Stimulated activated CD8-positive, alpha-beta memory T cell treated with anti-CD3 and anti-CD28 coated beads, Interleukin-12 subunit alpha, Interleukin-12 subunit beta, amount 100 ng/mL, for 4 hours (primary cell): ENCODE data around the gene CCL14.
"Not testable (repeated sequence)": the region's sequence is repeated elsewhere in the genome, so short reads cannot be mapped to it uniquely, and the experiment has no call there.

ENCODE experiments used
- DNase-seq: peaks from one replicate; pipeline ENCODE4 v3.0.0-alpha.2; 2020; ENCODE audit warnings: low read depth

Gene CCL14

DNA sequence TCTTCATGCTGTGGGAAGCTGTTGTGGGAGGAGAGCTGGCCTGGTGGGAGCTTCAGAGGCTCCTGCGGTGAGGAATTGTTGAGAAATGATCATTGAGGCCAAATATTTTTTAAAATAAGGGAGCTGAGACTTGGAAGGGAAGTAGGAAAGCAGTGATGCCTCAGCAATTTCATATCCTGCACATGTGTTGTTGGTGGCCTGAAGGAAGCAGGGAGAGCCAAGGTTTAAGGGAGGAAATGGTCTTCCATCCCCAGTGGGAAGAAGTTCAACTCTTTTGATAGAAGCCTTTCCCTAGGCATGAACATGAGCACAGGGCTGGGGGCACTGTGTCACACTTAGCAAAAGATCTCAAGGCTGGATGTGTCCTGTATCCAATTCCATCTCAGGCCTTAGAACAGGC is at the start of gene CCL14:
TSS of gene CCL14 (minus strand) at position 87 of the 400 bp plus-strand sequence. CDS start at position 7, 80 bp downstream.
- DNase-seq = no peak

DNA sequence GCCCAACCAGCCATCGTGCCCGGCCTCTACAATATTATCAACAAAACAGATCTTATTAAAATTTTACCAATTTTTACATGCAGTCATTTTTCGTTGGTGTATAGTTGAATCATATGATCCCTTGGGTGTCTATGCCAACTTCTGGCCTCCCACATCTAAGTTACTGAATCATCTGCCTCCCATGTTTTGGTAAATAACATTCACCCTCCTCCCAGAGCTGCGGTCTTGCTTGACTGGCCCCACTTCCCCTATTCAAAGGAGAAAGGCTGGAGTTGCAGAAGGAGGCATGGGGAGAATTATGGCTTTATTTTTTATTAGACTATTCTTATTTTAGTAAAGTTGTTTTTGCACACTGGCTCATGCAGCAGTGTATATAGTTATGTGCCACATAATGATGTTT is 49.7 kb upstream of the CCL14 start:
- no peak for DNase-seq

DNA sequence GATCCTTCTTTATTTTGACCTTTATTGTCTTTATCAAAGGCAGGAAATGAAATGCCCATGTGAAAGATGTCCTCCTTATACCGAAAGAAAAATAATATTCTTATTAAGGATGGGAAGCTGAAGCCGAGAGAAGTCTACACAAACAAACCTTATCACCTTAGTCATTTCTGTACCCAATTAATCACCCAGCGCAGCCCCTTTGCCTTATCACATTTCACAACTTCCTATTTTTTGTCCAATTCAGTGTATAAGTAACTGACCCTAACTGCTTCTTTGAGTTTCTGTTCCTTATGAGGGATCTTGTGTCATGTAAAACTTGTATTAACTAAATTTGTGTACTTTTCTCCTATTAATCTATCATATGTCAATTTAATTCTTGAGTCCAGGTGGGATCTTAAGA is 47.6 kb upstream of the CCL14 start:
- DNase-seq = no peak

DNA sequence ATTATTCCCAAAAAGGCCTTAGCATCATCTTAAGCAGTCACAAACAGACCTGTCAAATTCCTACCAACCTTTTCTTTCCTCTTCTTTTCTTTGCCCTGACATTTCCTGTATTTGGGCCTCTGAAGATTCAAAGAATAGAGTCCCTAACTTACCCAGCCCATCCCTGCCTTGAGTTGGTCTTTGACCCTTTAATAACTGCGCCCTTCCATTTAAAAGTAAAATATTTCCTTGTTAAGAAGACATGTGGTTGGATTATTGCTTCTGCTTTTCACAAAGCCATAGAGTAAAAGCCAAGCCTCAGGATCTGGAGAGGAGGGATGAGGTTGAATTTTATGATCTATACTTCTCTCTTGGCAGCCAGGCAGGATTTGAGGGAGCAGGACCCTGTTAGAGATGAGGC is 44.4 kb upstream of the CCL14 start:
- DNase-seq = no peak

DNA sequence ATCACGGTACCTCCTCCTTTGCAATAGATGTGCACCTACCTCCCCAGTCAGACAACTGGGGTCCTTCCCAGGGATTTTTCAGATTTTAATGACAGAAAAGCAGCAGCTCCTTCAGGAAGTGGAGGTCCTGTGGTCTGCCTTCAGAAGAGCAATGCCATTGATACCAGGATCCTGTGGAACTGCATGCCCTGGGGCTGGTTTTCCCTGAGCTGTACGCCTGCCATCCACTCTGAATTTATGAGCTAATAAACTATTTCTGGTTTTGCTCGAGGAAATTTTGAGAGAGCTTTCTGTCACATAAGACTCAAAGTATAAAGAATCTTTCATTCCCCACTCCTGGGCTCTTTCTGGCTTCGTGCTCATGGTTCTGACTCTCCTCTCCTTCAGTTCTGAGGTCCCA is 41.2 kb upstream of the CCL14 start:
- no peak for DNase-seq

DNA sequence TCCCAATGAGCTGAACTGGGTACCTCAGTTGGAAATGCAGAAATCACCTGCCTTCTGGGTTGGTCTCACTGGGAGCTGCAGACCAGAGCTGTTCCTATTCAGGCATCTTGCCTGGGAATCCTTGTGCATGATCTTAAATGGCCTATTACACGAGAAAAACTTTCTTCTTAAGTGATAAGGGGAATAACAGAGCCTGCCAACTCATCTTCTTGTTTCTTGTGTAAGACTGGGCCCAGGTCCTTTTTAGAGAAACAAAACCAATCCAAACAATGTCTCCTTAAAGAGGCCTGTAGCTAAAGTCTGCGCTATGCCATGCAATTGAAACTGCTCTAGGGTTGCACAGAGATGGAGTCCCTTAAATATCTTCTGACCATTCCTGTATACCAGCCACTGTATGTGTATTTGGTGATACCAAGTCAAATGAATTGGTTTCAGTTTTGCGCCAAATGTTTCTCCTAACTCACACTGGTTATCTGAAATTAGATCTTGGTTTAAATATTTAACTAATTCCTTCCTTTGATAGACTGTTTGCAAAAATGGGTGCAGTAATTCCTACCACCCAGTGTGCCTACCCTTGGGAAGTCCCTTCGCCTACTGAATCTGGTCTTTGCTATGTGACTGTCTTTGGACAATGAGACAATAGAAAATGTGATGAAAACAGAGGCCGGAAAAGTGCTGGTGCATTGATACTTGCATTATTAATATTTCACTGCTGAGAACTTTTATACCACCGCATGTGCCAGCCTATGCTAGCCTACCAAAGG is 37.8 kb upstream of the CCL14 start:
- DNase-seq = no peak

DNA sequence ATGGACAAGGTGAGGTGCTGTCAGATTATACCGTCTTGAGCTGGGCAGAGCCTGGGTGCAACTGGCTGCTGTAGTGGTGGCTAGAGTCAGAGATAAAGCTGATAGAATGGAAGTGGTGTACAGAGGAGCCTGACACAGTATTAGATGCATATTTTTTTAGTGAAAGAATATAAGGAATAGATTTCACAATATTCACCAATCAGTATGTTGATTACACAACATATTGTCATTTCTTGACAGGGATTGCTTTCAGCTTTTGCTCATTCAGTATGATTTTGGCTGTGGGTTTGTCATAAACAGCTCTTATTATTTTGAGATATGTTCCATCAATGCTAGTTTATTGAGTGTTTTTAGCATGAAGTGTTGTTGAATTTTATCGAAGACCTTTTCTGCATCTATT is 32.9 kb upstream of the CCL14 start:
- no peak for DNase-seq

DNA sequence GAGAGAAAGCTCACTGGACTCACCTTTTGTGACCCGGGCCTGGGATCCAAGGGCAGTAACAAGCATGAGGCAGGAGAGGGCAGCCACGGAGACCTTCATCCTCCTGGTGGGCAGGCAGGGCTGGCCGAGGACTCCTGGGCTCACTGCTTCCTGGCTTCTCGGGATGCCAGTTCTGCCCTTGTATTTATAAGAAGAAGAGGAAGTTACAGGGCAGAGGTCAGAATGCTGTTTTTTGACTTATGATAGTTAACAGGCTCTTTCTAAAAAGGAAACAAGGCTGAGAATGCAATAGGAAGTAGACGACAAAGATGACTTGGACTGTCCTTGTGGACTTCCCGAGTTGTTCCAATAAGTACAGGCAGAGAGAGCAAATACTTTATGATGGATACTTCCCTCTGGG is 31.3 kb upstream of the CCL14 start, which contains the start of gene CCL23:
TSS of gene CCL23 (minus strand) at position 174 of the 400 bp plus-strand sequence. CDS start at position 99, 75 bp downstream.
- DNase-seq = no peak

DNA sequence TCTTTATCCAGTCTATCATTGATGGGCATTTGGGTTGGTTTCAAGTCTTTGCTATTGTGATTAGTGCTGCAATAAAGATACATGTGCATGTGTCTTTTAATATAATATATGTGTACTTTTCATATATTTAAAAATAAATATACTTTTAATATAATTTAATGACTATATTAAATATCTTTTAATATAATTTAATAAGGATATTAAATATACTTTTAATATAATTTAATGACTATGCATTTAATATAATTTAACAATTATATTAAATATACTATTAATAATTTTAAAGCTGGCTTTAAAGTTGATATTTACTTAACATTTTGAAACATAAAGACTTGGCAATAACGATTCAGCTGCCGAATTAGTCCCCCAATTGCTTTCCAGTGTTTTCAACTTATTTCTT is 30.0 kb upstream of the CCL14 start:
- no peak for DNase-seq

DNA sequence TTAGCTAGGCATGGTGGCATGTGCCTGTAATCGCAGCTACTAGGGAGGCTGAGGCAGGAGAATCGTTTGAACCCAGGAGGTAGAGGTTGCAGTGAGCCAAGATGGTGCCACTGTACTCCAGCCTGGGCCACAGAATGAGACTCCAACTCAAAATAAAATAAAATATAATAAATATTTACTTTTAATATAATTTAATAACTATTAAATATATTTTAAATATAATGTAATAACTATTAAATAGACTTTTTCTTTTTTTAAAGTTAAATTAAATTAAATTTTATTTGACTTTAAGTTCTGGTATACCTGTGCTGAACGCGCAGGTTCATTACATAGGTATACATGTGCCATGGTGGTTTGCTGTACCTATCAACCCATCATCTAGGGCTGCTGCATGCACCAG is 29.4 kb upstream of the CCL14 start:
- DNase-seq = not testable (repeated sequence)

DNA sequence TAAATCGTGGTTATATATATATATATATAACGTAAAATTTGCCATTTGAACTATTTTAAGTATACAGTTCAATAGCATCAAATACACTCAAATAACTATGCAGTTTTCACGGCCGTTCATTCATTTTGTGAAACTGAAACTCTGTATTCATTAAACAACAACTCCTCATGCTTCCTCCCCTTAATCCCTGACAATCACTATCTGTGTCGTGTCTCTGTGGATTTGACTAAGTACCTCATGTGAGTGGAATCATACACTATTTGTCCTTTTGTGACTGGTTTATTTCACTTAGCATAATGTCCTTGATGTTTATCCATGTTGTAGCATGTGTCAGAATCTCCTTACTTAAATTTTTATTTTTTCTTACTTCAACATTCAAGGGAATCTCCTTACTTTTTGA is 28.4 kb upstream of the CCL14 start:
- no peak for DNase-seq

DNA sequence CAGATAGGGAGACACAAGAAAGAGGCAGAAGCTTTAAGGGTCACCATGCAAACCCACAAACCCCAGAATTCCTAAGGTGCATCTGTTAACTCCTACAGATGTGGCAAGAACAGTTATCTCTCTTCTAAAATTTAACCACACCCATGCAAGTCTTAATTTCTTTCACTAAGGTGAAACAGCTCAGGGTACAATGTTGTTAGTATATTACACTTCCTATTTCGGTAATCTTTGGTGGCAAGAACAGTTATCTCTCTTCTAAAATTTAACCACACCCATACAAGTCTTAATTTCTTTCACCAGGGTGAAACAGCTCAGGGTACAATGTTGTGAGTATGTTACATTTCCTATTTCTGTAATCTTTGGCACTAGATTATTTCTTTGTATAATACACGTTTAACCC is 24.7 kb upstream of the CCL14 start:
- no peak for DNase-seq

DNA sequence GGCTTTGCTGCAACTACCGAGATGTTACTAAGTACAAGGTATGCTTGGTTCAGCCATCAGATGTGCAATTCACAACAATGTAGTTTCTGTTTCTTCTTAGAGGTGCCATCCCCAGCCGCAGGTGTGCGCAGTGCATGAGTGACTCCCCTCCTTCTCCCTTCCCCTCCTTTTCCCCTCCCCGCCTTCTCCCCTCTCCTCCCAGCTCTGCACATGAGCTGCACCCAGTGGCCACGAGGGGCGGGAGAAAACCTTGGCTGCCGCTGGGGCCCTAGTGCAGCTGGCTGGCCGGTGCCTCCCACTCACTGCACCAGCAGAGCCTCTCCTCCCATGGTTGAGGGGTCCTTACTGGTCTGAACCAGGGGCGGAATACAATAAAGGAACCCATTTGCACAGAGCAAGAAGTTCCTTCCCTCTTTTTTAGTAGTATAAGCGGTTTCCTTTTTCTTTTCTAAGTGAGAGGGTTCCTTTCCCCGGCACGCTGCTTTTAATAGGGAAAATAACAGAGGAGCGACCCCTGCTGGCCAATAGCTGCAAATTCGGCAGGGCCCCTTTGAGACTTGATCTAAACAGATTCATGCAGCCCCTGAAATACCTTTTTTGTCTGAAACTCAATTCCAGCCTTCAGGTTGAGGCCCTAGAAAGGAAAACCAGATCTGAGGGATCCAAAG is 22.6 kb upstream of the CCL14 start:
- DNase-seq = no peak

DNA sequence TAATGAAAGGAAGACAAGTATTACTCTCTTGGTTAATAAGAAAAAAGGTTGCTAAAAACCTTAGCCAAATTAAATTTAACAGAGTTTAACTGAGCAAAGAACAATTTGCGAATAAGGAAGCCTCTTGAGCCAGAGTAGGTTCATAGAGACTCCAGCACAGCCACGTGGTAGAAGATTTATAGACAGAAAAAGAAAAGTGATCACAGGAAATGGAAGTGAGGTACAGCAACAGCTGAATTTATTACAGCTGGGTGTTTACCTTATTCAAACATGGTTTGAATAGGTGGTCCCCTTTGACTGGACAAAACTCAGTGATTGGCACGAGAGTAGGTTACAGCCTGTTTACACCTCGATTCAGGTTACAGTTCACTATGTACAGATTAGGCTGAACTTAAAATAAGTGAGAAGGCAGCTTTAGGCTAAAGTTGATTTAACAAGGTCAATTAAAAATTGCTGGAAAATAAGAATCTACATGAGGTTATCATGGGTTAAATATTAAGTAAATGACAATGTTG is 18.1 kb upstream of the CCL14 start:
- no peak for DNase-seq

DNA sequence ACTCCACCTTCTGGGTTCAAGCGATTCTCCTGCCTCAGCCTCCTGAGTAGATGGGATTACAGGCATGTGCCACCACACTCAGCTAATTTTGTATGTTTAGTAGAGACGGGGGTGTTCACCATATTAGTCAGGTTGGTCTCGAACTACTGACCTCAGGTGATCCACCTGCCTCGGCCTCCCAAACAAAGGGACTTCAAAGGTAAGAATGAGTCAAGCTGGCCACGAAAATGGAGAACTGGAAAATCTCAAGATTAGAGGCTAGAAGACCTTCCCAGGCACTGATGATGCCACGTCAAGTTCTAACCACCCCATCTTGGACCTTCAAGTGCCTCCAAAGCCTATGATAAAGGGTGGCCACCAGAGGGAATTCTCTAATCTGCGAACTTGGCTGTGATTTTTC is 16.1 kb upstream of the CCL14 start:
- no peak for DNase-seq

DNA sequence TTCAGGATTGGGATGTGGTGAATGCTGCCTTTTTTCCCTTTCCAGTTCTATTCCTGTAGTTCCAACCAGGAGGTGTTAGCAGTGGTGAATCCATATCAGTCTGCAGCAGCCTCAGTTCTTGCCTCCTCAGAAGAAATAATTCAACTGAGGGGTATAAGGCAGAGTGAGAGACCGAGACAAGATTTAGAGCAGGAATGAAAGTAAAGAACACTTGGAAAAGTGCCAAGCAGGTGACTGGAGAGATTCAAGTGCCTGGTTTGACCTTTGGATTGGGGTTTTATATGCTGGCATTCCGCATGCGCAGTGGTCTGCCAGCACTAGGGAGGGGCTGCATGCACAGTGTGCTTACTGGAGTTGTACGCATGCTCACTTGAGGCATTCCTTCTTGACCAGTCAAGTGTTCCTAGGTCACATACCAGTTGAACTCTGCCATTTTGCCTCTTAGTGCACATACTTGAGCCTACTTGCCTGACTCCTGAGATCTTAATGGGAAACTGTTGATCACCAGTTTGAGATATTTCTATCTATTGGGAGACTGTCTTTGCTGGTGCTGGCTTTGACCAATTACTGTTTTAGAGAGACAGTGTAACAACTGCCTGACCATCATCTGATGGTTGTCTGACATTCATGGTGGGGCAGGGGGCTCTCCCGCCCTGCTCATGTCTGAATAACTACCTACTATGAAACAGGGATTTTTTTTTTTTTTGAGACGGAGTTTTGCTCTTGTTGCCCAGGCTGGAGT is 15.5 kb upstream of the CCL14 start:
- no peak for DNase-seq

DNA sequence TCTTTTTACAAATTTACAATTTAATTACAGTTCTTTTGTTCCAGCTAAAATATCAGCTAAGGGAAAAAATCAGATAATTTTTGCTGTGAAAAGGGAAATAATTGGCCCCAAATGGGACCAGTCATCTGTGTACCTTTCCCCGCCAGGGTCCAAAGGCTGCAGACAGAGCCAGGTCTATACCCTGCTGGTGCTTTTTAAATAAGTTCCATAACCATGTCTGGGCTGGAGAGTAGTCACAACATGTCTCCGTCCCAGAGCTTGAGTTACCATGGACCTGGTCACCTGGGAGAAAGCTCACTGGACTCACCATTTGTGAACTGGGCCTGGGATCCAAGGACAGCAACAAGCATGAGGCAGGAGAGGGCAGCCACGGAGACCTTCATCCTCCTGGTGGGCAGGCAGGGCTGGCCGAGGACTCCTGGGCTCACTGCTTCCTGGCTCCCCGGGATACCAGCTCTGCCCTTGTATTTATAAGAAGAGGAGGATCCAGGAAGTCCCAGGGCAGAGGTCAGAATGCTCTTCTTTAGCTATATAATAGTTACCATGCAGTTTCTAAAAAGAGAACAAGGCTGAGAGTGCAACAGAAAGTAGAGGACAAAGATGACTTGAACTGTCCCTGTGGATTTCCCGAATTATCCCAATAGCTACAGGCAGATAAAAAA is 14.7 kb upstream of the CCL14 start, which contains the start of gene CCL15:
TSS of gene CCL15 (minus strand) at position 444 of the 662 bp plus-strand sequence. CDS start at position 383, 61 bp downstream.
- no peak for DNase-seq

DNA sequence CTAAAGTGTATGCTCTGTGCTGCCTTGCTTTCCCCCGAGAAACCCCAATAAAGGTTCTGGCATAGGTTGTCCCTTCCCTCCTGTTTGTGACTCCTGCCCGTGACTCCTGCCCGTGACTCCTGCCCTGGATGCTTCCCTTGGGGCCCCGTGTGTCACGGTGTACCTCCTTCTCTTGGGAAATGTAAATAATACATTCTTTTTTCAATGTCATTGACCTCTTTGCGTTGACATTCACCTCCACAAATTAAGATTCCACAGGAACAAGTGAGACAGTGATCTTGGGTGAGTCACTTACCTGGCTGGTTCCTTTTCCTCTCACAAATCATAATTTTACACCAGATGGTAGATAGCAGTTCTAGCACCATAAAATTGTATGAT is 14.2 kb upstream of the CCL14 start:
- no peak for DNase-seq

DNA sequence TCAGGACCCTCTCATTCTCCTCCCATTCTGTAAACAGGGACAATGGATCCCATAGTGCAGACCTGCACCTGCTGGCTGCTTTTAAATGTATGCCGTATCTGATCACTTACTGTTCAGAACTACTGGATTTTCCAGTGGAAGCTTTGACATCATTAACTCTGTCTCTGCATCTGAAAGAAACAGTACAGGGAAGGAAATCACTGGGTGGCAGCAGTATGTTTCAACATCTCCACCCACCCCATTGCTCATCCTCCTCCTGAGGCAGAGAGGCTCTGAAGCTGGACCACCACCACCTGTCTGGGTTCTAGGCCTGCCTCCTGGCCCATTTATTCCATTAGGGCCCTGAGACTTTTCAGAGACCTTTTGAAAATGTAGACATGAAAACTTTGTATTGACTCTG is 12.2 kb upstream of the CCL14 start:
- no peak for DNase-seq

DNA sequence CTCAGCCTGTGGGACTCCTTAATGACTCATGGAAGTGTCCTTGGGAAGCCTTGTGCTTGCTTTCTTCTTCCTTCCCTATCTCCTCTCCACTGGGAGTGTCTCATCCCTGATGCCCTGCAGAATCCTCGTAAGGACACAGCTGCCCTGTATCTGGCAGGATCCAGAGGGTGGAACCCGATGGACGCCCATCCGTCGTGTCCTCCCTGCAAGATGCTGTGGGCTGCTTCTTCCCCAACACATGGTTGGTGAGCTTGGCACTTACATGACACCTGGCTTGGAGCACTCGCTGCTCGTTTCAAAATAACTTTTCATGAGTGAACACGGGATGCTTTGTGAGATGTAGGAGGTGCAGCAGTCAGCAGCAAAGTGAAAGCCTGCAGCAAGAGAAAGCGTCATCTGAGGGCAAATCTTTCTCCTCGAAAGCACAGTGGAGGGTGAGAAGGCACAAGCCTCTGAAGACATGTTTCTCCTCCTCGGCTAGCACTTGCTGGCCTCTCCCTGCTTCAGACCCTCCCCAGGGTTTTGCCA is 11.6 kb upstream of the CCL14 start:
- no peak for DNase-seq

DNA sequence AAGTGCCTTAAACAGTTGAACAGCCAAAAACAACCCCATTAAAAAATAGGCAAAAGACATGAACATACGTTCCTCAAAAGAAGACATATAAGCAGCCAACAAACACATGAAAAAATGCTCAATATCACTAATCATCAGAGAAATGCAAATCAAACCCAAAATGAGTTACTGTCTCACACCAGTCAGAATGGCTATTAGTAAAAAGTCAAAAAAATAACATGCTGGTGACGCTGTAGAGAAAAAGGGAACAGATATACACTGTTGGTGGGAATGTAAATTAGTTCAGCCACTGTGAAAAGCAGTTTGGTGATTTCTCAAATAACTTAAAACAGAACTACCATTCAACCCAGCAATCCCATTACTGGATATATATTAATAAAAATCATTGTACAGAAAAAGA is 8.8 kb upstream of the CCL14 start:
- DNase-seq = not testable (repeated sequence)

DNA sequence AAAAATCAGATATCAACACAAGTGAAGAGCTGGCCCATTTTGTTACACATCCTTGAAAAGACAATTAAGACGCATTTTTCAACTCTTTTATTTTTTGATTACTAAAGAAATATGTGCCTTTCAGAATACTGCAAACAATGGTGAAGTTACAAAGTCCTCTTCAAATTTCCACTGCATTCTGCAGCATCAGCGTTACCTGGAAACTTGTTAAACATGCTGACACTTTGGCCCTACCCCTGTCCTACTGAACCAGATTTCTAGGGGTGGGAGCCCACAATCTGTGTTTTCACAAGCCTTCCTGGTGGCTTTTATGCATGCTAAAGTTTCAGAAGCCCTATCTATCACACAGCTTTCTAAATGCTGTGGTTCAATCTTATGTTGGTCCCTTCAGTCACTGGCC is 4.5 kb upstream of the CCL14 start:
- no peak for DNase-seq
